H1 (cell line): ENCODE measurements around the gene ADNP. TPM values are rescaled to one million over a fixed set of nuclear protein-coding genes. Genes with fewer than 3 reads are reported as not detected.

Experiments used
- CTCF ChIA-PET: fragments of 300-600 bp; sonication (Branson Sonifier 250); formaldehyde crosslinking; loops from one replicate; lab custom pipeline; 2021; ENCODE audit not compliant: partially characterized antibody; lab: Charles Lee
- POLR2A ChIA-PET: fragments of 300-600 bp; sonication (Branson Sonifier 250); formaldehyde crosslinking; loops from one replicate; lab custom pipeline; 2021; ENCODE audit warnings: inconsistent platforms; ENCODE audit not compliant: partially characterized antibody; lab: Charles Lee
- DNase-seq, 2 experiments: peaks; one replicate each; pipeline versions ENCODE4 v3.0.0 to v3.0.0-alpha.2; 2010 to 2022; ENCODE audit warnings: low spot score in 2 of 2, low read depth in 1 of 2, mixed read lengths in 1 of 2
- FAIRE-seq: peaks from 2 replicates; lab custom pipeline; 2011; peaks lifted over from hg19 to GRCh38; lab: Jason Lieb, UNC
- H2AFZ ChIP-seq: 2 replicates; pipeline ENCODE4 v1.8.1; 2012; ENCODE audit warnings: low read length, inconsistent platforms
- H2AK5ac ChIP-seq: 2 replicates; pipeline ENCODE4 v1.6.1; 2013; ENCODE audit warnings: low read depth, low read length
- H2BK120ac ChIP-seq: replicated peaks from 2 replicates; pipeline ENCODE3; 2013; ENCODE audit warnings: low read depth, low read length, inconsistent platforms
- H2BK12ac ChIP-seq: 2 replicates; pipeline ENCODE4 v1.6.1; 2013; ENCODE audit warnings: low read depth, low read length
- H2BK15ac ChIP-seq: 2 replicates; pipeline ENCODE4 v1.6.1; 2013; ENCODE audit warnings: low read length
- H2BK20ac ChIP-seq: 2 replicates; pipeline ENCODE4 v1.6.1; 2013; ENCODE audit warnings: low read length
- H2BK5ac ChIP-seq: 2 replicates; pipeline ENCODE4 v1.6.1; 2013; ENCODE audit warnings: low read depth, low read length
- H3K14ac ChIP-seq: 2 replicates; pipeline ENCODE4 v1.6.1; 2013; ENCODE audit warnings: inconsistent platforms; ENCODE audit not compliant: insufficient read length
- H3K18ac ChIP-seq: 2 replicates; pipeline ENCODE4 v1.6.1; 2013; ENCODE audit warnings: low read length; ENCODE audit errors: extremely low read depth
- H3K23ac ChIP-seq: 2 replicates; pipeline ENCODE4 v1.6.1; 2013; ENCODE audit warnings: inconsistent platforms; ENCODE audit not compliant: insufficient read length
- H3K23me2 ChIP-seq: 2 replicates; pipeline ENCODE4 v1.6.1; 2013; ENCODE audit warnings: low read depth, low read length
- H3K27ac ChIP-seq: 2 replicates; pipeline ENCODE4 v1.6.1; 2011; ENCODE audit warnings: low read depth, low read length, inconsistent platforms
- H3K27me3 ChIP-seq, 4 experiments: replicated peaks in 1 of 4; 1 replicate in 1 of 4; 2 replicates in 3 of 4; pipeline versions ENCODE4 v1.6.1 to v1.8.1; 2011 to 2013; ENCODE audit warnings: low read length in 3 of 4, mild to moderate bottlenecking in 3 of 4, inconsistent platforms in 2 of 4, mixed read lengths in 2 of 4, moderate library complexity in 1 of 4; ENCODE audit not compliant: control insufficient read depth in 3 of 4, insufficient read depth in 3 of 4; ENCODE audit errors: extremely low read depth in 1 of 4
- H3K36me3 ChIP-seq, 4 experiments: 2 replicates each; pipeline versions ENCODE4 v1.6.1 to v1.8.1; 2011 to 2013; ENCODE audit warnings: mild to moderate bottlenecking in 4 of 4, low read length in 3 of 4, moderate library complexity in 2 of 4, control low read depth in 1 of 4, inconsistent platforms in 1 of 4; ENCODE audit not compliant: insufficient read depth in 4 of 4, control insufficient read depth in 2 of 4
- H3K4ac ChIP-seq: replicated peaks from 2 replicates; pipeline ENCODE3; 2013; ENCODE audit warnings: low read length, low read depth, mixed read lengths, inconsistent platforms; ENCODE audit not compliant: insufficient read length
- H3K4me1 ChIP-seq, 4 experiments: replicated peaks in 1 of 4; 1 replicate in 1 of 4; 2 replicates in 3 of 4; pipeline versions ENCODE4 v1.6.1 to v1.8.1; 2011 to 2013; ENCODE audit warnings: low read length in 3 of 4, inconsistent platforms in 2 of 4, mixed read lengths in 1 of 4; ENCODE audit not compliant: insufficient read depth in 4 of 4, control insufficient read depth in 3 of 4
- H3K4me2 ChIP-seq, 2 experiments: 2 replicates each; pipeline versions ENCODE4 v1.6.1 to v1.8.1; 2011 to 2013; ENCODE audit warnings: low read depth in 2 of 2, low read length in 2 of 2, control low read depth in 1 of 2, inconsistent platforms in 1 of 2, mild to moderate bottlenecking in 1 of 2; ENCODE audit not compliant: insufficient read depth in 1 of 2
- H3K4me3 ChIP-seq, 4 experiments: fragments of 200-600, 300-600 bp in 1 of 4; sonication (generic), shearing (Covaris generic), sonication (Bioruptor Twin) in 1 of 4; 2 replicates each; pipeline versions ENCODE4 v1.5.1 to v1.8.1; 2011 to 2016; ENCODE audit warnings: low read length in 4 of 4, low read depth in 3 of 4, control low read depth in 2 of 4, inconsistent platforms in 2 of 4, mild to moderate bottlenecking in 2 of 4, mixed read lengths in 1 of 4, moderate library complexity in 1 of 4; ENCODE audit not compliant: insufficient read depth in 2 of 4; ENCODE audit errors: extremely low read depth in 1 of 4
- H3K56ac ChIP-seq: replicated peaks from 2 replicates; pipeline ENCODE3; 2013; ENCODE audit warnings: low read depth, mild to moderate bottlenecking, mixed read lengths, low read length, inconsistent platforms; ENCODE audit not compliant: insufficient read length
- H3K79me1 ChIP-seq: 2 replicates; pipeline ENCODE4 v1.6.1; 2013; ENCODE audit warnings: low read depth, low read length, control low read depth
- H3K79me2 ChIP-seq, 2 experiments: 2 replicates each; pipeline versions ENCODE4 v1.6.1 to v1.8.1; 2012 to 2013; ENCODE audit warnings: low read length in 2 of 2, mild to moderate bottlenecking in 2 of 2, inconsistent platforms in 1 of 2; ENCODE audit not compliant: insufficient read depth in 2 of 2, control insufficient read depth in 1 of 2
- H3K9ac ChIP-seq, 4 experiments: replicated peaks in 1 of 4; 1 replicate in 1 of 4; 2 replicates in 3 of 4; pipeline versions ENCODE4 v1.6.1 to v1.8.1; 2011 to 2013; ENCODE audit warnings: low read depth in 3 of 4, low read length in 3 of 4, control low read depth in 2 of 4, mild to moderate bottlenecking in 2 of 4, moderate library complexity in 2 of 4, inconsistent platforms in 1 of 4; ENCODE audit errors: extremely low read depth in 1 of 4
- H3K9me3 ChIP-seq, 2 experiments: 2 replicates each; pipeline versions ENCODE4 v1.6.1 to v1.8.1; 2012 to 2013; ENCODE audit warnings: mild to moderate bottlenecking in 2 of 2, moderate library complexity in 2 of 2, control low read depth in 1 of 2, inconsistent platforms in 1 of 2, low read depth in 1 of 2, low read length in 1 of 2, mixed read lengths in 1 of 2; ENCODE audit not compliant: insufficient read depth in 2 of 2
- H4K20me1 ChIP-seq, 2 experiments: replicated peaks in 1 of 2; 2 replicates each; pipeline versions ENCODE3 to v1.8.1; 2011 to 2013; ENCODE audit warnings: inconsistent platforms in 2 of 2, low read length in 2 of 2, mild to moderate bottlenecking in 1 of 2; ENCODE audit not compliant: insufficient read depth in 2 of 2, control insufficient read depth in 1 of 2
- H4K5ac ChIP-seq: 2 replicates; pipeline ENCODE4 v1.6.1; 2013; ENCODE audit warnings: low read length, low read depth, mixed read lengths, inconsistent platforms; ENCODE audit not compliant: insufficient read length
- H4K8ac ChIP-seq: 2 replicates; pipeline ENCODE4 v1.8.0; 2013; ENCODE audit warnings: mild to moderate bottlenecking, moderate library complexity, low read length, inconsistent platforms; ENCODE audit not compliant: insufficient read depth; ENCODE audit errors: extremely low read depth
- H4K91ac ChIP-seq: replicated peaks from 2 replicates; pipeline ENCODE3; 2013; ENCODE audit warnings: low read length, mixed read lengths, inconsistent platforms; ENCODE audit not compliant: insufficient read length
- CBX5 ChIP-seq: fragments of 300-800, 300-1000 bp; sonication (generic); IDR thresholded peaks from 2 replicates; pipeline ENCODE4 v1.7.1; 2016; ENCODE audit warnings: antibody characterized with exemption, low read length, low read depth
- E2F6 ChIP-seq: IDR thresholded peaks from 2 replicates; pipeline ENCODE4 v1.6.1; 2012; ENCODE audit warnings: inconsistent platforms
- FOSL1 ChIP-seq: IDR thresholded peaks from 2 replicates; pipeline ENCODE4 v1.6.1; 2011; ENCODE audit warnings: mild to moderate bottlenecking, low read depth, low read length, moderate library complexity; ENCODE audit not compliant: insufficient read depth
- GTF2F1 ChIP-seq: IDR thresholded peaks from 2 replicates; pipeline ENCODE4 v1.6.1; 2012; ENCODE audit warnings: low read depth, low read length, improper control_type of control experiment, borderline replicate concordance
- JUND ChIP-seq: IDR thresholded peaks from 2 replicates; pipeline ENCODE4 v1.6.1; 2011; ENCODE audit warnings: mild to moderate bottlenecking, improper control_type of control experiment, low read length
- PHF8 ChIP-seq: fragments of 200-600 bp; sonication (generic); conservative IDR thresholded peaks from 2 replicates; pipeline ENCODE4 v1.7.1; 2012; ENCODE audit warnings: low read depth, mild to moderate bottlenecking, inconsistent platforms, low read length, moderate library complexity
- SAP30 ChIP-seq: fragments of 300-600 bp; sonication (generic); IDR thresholded peaks from 2 replicates; pipeline ENCODE4 v1.7.1; 2012; ENCODE audit warnings: low read length, moderate library complexity, mild to moderate bottlenecking, inconsistent platforms; ENCODE audit not compliant: insufficient read depth, insufficient replicate concordance
- SP1 ChIP-seq: IDR thresholded peaks from 2 replicates; pipeline ENCODE4 v1.6.1; 2011; ENCODE audit warnings: low read depth, low read length
- SP2 ChIP-seq: IDR thresholded peaks from 2 replicates; pipeline ENCODE4 v1.6.1; 2012; ENCODE audit warnings: mild to moderate bottlenecking, low read length, inconsistent platforms
- TAF1 ChIP-seq: IDR thresholded peaks from 2 replicates; pipeline ENCODE4 v1.6.1; 2011; ENCODE audit warnings: mild to moderate bottlenecking, low read depth, low read length
- WGBS, 2 experiments: shearing (Covaris generic) in 1 of 2; methylation state at CpG; one replicate each; pipeline versions ENCODE4 v1.1.6 to v1.1.7; 2013 to 2015; ENCODE audit warnings: low lambda C conversion rate in 2 of 2, mixed read lengths in 2 of 2, inconsistent platforms in 1 of 2, low coverage in 1 of 2, missing lambda C conversion rate in 1 of 2; ENCODE audit not compliant: insufficient replicate concordance in 2 of 2, insufficient coverage in 1 of 2, insufficient read length in 1 of 2; ENCODE audit errors: extremely low coverage in 1 of 2, missing lambda C conversion rate in 1 of 2; 5-methylcytosine and 5-hydroxymethylcytosine counted together
- polyA plus RNA-seq, 7 experiments: library from polyadenylated mRNA; depleted of rRNA in 3 of 7; stranded (reverse) in 5 of 7; unstranded in 2 of 7; fragments of >200 nt in 5 of 7; fragments of 200-250 nt in 2 of 7; gene quantifications; 1 replicate in 5 of 7; 2 replicates in 1 of 7; 4 replicates in 1 of 7; pipeline versions ENCODE4 v1.2.1 to v1.2.3, GENCODE V29; 2011 to 2013; ENCODE audit warnings: missing spikeins in 2 of 7, mixed read lengths in 2 of 7
- total RNA-seq: library from RNA; stranded (reverse); fragmentation: NEBNext Ultra II Directional; extraction: Animal tissue kit (Norgen Biotek cat#: 25700); gene quantifications from 2 replicates; pipeline ENCODE4 v1.2.1, GENCODE V29; 2021
- TF ChIP-seq, protein P1 (sequence below), 3 experiments: IDR thresholded peaks; 1 replicate in 2 of 3; 2 replicates in 1 of 3; pipeline versions ENCODE4 v1.5.1 to v1.6.1; 2011; ENCODE audit warnings: low read length in 3 of 3, mild to moderate bottlenecking in 3 of 3, inconsistent platforms in 2 of 3, low read depth in 1 of 3, moderate library complexity in 1 of 3; ENCODE audit not compliant: insufficient read depth in 1 of 3; ENCODE audit errors: control extremely low read depth in 1 of 3

ADNP gene
- total and polyA plus RNA-seq, 2 of the 8 experiments (the other 6 are each of a cell fraction or from before 2014, with no cell fraction given): 31.6 to 123 TPM

DNA sequence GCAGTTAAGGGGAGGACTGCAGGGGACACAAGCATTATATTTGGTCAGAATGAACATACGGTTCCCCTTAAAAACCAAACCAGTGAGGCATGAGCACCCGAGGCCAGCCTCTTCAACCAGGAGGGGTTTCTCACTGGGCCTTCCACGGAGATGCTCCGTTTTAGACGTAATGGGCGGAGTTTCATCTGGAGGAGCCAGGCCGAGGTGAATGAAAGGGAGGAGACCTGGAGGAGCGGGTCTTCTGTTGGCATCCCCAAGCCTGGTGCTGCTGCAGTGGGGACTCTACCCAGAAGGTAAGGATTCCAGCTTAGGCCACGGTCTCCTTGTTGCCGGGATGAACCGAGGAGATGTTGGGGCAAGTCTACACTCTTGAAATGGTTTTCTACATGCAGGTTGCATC is 47.4 kb downstream of the ADNP start:
- Histone ChIP-seq H3K79me1 (no peaks in the 10 kb centered on the region; the same call in 1 of the 2 replicates), H3K79me2 (no peaks in the 10 kb centered on the region), H3K56ac (no peak overlapping the region), H2AK5ac (no peak overlapping the region), H4K5ac (no peak overlapping the region), H4K8ac (no peak overlapping the region), H3K4ac (no peak overlapping the region), H2BK12ac (no peak overlapping the region), H3K27ac (no peak overlapping the region), H3K36me3 (peaks cover 0 to 5% (median 1%) of the 10 kb centered on the region in 4 experiments; a peak in 3 of 8 replicates), H2AFZ (no peak overlapping the region), H3K4me2 (no peak overlapping the region), H3K23me2 (no peaks in the 10 kb centered on the region), H3K4me3 (no peak overlapping the region), H3K9me3 (no peaks in the 10 kb centered on the region), H3K9ac (no peak overlapping the region), H3K18ac (no peak overlapping the region), H2BK15ac (no peak overlapping the region), H4K20me1 (peaks cover 0 to 4% of the 10 kb centered on the region in 2 experiments), H3K4me1 (no peaks in the 10 kb centered on the region), H2BK5ac (no peak overlapping the region), H3K23ac (no peak overlapping the region), H2BK20ac (no peak overlapping the region), H3K27me3 (no peaks in the 10 kb centered on the region), H2BK120ac (no peak overlapping the region), H4K91ac (no peak overlapping the region), H3K14ac (no peak overlapping the region)
- ChIA-PET CTCF (interaction anchor here (0.9 to 1.6 kb wide), 6 partner anchors 14 to 89 kb away, joined by 3 to 11 read pairs (median 4); partner anchors contain the start of gene BCAS4), POLR2A (interaction anchor here (1.0 to 9.7 kb wide), 7 partner anchors 9 to 47 kb away, joined by 3 to 87 read pairs (median 3); partner anchors contain the start of gene ADNP)
- FAIRE-seq: no peak
- DNase-seq: no peak
- 82% methylated on average over 11 of the region's 11 CpGs; no CpG with 5 or more reads in 1 of the 2 experiments for WGBS, 2 experiments
- TF ChIP-seq JUND (no peak), GTF2F1 (no peak), FOSL1 (no peak), CBX5 (no peak), E2F6 (no peak), TAF1 (no peak), SAP30 (no peak), PHF8 (no peak), SP1 (no peak), SP2 (no peak)
- TF ChIP-seq, protein P1, sequence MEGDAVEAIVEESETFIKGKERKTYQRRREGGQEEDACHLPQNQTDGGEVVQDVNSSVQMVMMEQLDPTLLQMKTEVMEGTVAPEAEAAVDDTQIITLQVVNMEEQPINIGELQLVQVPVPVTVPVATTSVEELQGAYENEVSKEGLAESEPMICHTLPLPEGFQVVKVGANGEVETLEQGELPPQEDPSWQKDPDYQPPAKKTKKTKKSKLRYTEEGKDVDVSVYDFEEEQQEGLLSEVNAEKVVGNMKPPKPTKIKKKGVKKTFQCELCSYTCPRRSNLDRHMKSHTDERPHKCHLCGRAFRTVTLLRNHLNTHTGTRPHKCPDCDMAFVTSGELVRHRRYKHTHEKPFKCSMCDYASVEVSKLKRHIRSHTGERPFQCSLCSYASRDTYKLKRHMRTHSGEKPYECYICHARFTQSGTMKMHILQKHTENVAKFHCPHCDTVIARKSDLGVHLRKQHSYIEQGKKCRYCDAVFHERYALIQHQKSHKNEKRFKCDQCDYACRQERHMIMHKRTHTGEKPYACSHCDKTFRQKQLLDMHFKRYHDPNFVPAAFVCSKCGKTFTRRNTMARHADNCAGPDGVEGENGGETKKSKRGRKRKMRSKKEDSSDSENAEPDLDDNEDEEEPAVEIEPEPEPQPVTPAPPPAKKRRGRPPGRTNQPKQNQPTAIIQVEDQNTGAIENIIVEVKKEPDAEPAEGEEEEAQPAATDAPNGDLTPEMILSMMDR (IDR thresholded peaks at IDR 0.05; ENCODE audit: control extremely low read depth in 1 of 3, insufficient read depth in 1 of 3, low read depth in 1 of 3, low read length in 3 of 3): no peak
